ENCODE data around the gene MLPH. TPM values are rescaled to one million over a fixed set of nuclear protein-coding genes. Genes with fewer than 3 reads are reported as not detected.

Gene MLPH
- total and polyA plus RNA-seq, 2 of the 13 experiments (the other 11 are each of a cell fraction or from before 2014, with no cell fraction given), result 0.12 TPM; not detected in 1

DNA sequence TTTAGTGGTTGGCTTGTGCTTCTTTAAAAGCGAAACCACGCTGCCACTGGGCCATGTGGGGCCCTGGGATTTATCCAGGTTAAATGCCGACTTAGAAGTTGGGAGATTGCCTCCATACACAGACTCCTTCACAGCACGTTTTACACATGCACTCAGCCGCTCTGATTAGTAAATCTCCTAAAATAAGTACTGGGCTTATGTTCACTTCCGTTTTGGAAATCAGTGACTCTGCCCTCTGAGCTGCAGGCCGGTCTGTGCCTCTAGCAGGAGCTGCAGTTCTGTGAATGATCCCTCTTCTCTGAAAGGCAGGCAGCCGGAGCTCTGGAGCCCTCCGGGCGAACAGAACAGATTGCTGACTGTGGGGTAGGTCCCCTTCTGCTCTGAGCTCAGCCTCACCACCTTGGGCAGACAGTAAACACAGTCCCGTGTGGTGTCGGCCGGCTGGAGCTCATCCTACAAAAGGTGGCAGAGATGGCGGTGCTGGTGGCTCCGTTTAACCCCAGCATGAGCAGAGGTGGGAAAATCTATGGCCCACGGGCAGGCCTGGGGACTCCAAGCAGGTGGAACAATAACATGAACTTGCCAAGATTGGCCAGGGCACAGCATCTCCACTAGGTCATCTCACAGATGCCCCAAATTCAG lies 113.3 kb downstream of the MLPH start (continued):
- TF ChIP-seq ATF4 (CRISPR knock-in tag; IDR thresholded peaks at IDR 0.05) (no peak), IKZF5 (CRISPR knock-in tag; IDR thresholded peaks at IDR 0.05) (peak; percentile 73; the same call in 1 of the 2 replicates), RBAK (CRISPR knock-in tag; IDR thresholded peaks at IDR 0.05) (no peak), AKAP8 (CRISPR knock-in tag; IDR thresholded peaks at IDR 0.05) (no peak), BCL6 (CRISPR knock-in tag; IDR thresholded peaks at IDR 0.05) (no peak), ZBTB4 (CRISPR knock-in tag; IDR thresholded peaks at IDR 0.05; ENCODE audit: borderline replicate concordance) (peak; percentile 55; the same call in 1 of the 2 replicates), ZFY (CRISPR knock-in tag; IDR thresholded peaks at IDR 0.05) (peak; percentile 59), PHF5A (CRISPR knock-in tag; IDR thresholded peaks at IDR 0.05; ENCODE audit: low read depth, unreplicated experiment) (no peak), ZNF614 (CRISPR knock-in tag; IDR thresholded peaks at IDR 0.05; ENCODE audit: borderline replicate concordance) (peak; percentile 69; the same call in 1 of the 2 replicates), ZNF574 (CRISPR knock-in tag; IDR thresholded peaks at IDR 0.05) (peak; percentile 35), HHEX (CRISPR knock-in tag; IDR thresholded peaks at IDR 0.05) (no peak), ZNF589 (CRISPR knock-in tag; conservative IDR thresholded peaks at IDR 0.05) (no peak), ZKSCAN8 (CRISPR knock-in tag; IDR thresholded peaks at IDR 0.05; ENCODE audit: borderline replicate concordance) (peak; percentile 49; the same call in 1 of the 2 replicates), ZNF781 (CRISPR knock-in tag; IDR thresholded peaks at IDR 0.05; ENCODE audit: borderline replicate concordance, not compliant biosample characterization) (no peak), JARID2 (CRISPR knock-in tag; IDR thresholded peaks at IDR 0.05; ENCODE audit: insufficient replicate concordance) (no peak), ETV5 (CRISPR knock-in tag; IDR thresholded peaks at IDR 0.05; ENCODE audit: borderline replicate concordance) (peak; percentile 94)
- TF ChIP-seq, protein P1, sequence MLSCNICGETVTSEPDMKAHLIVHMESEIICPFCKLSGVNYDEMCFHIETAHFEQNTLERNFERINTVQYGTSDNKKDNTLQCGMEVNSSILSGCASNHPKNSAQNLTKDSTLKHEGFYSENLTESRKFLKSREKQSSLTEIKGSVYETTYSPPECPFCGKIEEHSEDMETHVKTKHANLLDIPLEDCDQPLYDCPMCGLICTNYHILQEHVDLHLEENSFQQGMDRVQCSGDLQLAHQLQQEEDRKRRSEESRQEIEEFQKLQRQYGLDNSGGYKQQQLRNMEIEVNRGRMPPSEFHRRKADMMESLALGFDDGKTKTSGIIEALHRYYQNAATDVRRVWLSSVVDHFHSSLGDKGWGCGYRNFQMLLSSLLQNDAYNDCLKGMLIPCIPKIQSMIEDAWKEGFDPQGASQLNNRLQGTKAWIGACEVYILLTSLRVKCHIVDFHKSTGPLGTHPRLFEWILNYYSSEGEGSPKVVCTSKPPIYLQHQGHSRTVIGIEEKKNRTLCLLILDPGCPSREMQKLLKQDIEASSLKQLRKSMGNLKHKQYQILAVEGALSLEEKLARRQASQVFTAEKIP (CRISPR knock-in tag; IDR thresholded peaks at IDR 0.05; ENCODE audit: borderline replicate concordance), result no peak
